ENCODE data around the gene SYNDIG1.

SYNDIG1 gene

DNA sequence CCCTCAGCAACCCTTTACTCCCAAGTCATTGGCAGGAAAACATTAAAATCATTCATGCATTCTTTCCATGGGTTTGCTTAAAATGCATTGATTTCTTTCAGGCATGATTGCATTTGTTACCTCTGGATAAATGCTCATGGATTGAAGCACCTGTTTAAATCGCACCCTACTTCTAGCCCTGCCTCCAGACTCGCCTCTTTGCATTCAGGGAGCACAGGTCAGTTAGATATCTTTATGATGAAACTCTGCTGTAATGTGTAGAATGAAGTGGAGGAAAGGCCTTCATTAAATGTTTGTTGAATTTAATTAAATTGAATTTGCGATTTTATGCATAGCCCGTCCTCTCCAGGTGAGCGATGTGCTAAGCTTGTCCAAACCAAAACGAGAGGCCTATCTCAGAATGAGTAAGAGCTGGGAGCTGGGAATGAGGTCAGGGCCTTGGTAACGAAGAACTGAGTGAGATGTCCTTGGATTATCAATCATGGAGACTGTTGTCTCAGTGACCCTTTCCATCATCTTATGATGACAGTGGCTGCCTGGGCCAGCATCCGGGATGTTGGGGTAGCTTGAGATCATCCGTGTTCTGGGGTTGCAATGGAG lies 210.1 kb downstream of the SYNDIG1 start:
- Histone ChIP-seq H3K4me1 (ENCODE audit: insufficient read depth, poor library complexity, severe bottlenecking) (no peaks in the 10 kb centered on the region), H3K27me3 (ENCODE audit: insufficient read depth, poor library complexity, severe bottlenecking) (no peaks in the 10 kb centered on the region), H3K36me3 (ENCODE audit: low read depth) (no peaks in the 10 kb centered on the region), H3K27ac (ENCODE audit: poor library complexity, severe bottlenecking) (no peak overlapping the region), H3K9me3 (ENCODE audit: severe bottlenecking) (no peaks in the 10 kb centered on the region), H3K4me3 (ENCODE audit: severe bottlenecking) (no peak overlapping the region)
- TF ChIP-seq, protein P1, sequence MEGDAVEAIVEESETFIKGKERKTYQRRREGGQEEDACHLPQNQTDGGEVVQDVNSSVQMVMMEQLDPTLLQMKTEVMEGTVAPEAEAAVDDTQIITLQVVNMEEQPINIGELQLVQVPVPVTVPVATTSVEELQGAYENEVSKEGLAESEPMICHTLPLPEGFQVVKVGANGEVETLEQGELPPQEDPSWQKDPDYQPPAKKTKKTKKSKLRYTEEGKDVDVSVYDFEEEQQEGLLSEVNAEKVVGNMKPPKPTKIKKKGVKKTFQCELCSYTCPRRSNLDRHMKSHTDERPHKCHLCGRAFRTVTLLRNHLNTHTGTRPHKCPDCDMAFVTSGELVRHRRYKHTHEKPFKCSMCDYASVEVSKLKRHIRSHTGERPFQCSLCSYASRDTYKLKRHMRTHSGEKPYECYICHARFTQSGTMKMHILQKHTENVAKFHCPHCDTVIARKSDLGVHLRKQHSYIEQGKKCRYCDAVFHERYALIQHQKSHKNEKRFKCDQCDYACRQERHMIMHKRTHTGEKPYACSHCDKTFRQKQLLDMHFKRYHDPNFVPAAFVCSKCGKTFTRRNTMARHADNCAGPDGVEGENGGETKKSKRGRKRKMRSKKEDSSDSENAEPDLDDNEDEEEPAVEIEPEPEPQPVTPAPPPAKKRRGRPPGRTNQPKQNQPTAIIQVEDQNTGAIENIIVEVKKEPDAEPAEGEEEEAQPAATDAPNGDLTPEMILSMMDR (IDR thresholded peaks at IDR 0.05; ENCODE audit: poor library complexity, severe bottlenecking), result no peak
- DNase-seq (ENCODE audit: low spot score) (peak; percentile 2), ATAC-seq (ENCODE audit: low read depth) (no peak)

DNA sequence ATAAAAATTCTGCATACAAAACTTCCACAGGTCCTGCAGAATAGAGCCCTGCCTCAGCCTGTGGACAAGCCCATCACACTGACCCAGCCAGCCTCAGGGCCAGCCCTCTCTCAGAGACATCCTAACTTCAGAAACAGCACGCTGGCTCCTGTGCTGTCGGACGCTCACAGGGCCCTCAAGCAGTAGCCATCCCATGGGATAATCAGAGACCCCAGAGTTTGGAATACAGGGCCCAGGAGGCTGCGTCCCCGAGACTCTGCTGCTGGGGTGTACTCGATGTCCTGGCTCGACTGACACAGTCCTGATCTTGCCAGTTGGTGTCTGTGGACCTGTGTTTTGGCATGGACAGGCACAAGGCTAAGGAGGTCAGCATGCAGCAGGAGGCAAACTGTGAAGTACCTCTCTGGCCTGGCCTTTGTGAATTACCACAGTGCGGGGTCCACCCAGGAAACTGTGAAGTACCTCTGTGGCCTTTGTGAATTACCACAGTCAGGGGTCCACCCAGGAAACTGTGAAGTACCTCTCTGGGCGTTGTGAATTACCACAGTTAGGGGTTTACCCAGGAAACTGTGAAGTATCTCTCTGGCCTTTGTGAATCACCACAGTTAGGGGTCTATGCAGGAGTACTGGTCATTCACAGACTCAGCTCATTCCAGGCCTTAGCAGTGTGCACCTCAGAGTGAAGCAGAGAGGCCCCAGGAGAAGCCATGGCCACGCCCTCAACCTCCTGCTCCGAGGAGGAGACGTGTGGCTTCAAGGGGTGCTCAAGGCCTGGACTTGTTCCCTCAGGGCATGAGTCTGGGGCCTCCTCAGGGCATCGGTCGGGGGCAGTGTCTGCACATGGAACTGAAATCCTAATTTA lies 212.4 kb downstream of the SYNDIG1 start:
- H3K27ac ChIP-seq (ENCODE audit: poor library complexity, severe bottlenecking), result no peak overlapping the region
- H3K27me3 ChIP-seq (ENCODE audit: insufficient read depth, poor library complexity, severe bottlenecking), result no peaks in the 10 kb centered on the region
- no peaks in the 10 kb centered on the region for H3K9me3 ChIP-seq (ENCODE audit: severe bottlenecking)
- H3K4me3 ChIP-seq (ENCODE audit: severe bottlenecking), result no peak overlapping the region
- H3K4me1 ChIP-seq (ENCODE audit: insufficient read depth, poor library complexity, severe bottlenecking), result no peaks in the 10 kb centered on the region
- H3K36me3 ChIP-seq (ENCODE audit: low read depth), result no peaks in the 10 kb centered on the region
- TF ChIP-seq, protein P1 (IDR thresholded peaks at IDR 0.05; ENCODE audit: poor library complexity, severe bottlenecking), result no peak
- peak; percentile 32 for DNase-seq (ENCODE audit: low spot score)
- no peak for ATAC-seq (ENCODE audit: low read depth)

DNA sequence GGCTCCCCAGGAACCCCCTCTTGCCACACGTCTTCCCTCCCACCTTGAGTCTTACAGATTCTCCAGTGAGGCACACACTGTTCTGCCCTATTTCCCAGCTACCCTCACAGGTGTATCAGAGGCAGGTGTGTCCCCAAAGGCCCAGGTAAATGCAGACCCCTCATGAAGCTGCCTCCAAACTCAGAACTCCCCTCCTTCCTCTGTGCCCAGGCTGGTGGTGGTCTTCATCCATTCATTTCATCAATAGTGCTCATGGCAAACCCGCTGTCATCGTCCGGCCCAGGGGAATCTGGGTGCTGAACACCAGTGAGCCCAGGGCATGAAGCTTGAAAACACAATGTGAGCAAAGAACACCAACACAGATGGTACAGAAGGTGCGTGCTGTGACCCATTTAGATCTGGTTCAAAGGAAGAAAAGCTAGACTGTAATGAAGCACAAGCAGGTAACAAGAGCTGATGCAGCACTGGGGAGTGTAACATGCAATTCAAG lies 213.1 kb downstream of the SYNDIG1 start:
- Histone ChIP-seq H3K4me3 (ENCODE audit: severe bottlenecking) (no peak overlapping the region), H3K27ac (ENCODE audit: poor library complexity, severe bottlenecking) (no peak overlapping the region), H3K36me3 (ENCODE audit: low read depth) (no peaks in the 10 kb centered on the region), H3K9me3 (ENCODE audit: severe bottlenecking) (no peaks in the 10 kb centered on the region), H3K4me1 (ENCODE audit: insufficient read depth, poor library complexity, severe bottlenecking) (no peaks in the 10 kb centered on the region), H3K27me3 (ENCODE audit: insufficient read depth, poor library complexity, severe bottlenecking) (no peaks in the 10 kb centered on the region)
- TF ChIP-seq, protein P1 (IDR thresholded peaks at IDR 0.05; ENCODE audit: poor library complexity, severe bottlenecking), result no peak
- peak; percentile 29 for DNase-seq (ENCODE audit: low spot score)
- ATAC-seq (ENCODE audit: low read depth), result no peak

DNA sequence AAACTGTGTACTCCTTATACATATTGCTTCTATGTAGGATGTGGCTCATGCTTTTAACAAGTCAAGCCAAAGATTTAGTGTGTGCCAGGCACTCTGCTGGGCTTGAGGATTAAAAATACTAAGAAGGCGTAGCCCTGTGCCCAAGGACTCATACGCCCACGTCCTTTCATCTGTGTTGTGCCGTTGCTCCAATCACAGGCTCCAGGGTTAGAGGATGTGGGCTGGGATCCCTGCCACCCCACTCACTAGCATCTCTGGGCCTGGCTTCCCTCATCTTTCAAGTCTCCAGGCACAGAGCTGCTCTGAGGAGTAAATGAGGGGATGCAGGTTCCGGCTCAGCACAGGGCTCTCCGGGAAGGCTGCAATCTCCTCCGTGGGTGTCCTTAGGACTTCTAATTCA lies 214.2 kb downstream of the SYNDIG1 start:
- no peaks in the 10 kb centered on the region for H3K9me3 ChIP-seq (ENCODE audit: severe bottlenecking)
- H3K27me3 ChIP-seq (ENCODE audit: insufficient read depth, poor library complexity, severe bottlenecking), result peaks cover 2% of the 10 kb centered on the region
- ATAC-seq (ENCODE audit: low read depth) (no peak), DNase-seq (ENCODE audit: low spot score) (peak; percentile 2)
- TF ChIP-seq, protein P1 (IDR thresholded peaks at IDR 0.05; ENCODE audit: poor library complexity, severe bottlenecking), result no peak
- H3K36me3 ChIP-seq (ENCODE audit: low read depth), result no peaks in the 10 kb centered on the region
- H3K4me3 ChIP-seq (ENCODE audit: severe bottlenecking), result no peak overlapping the region
- no peaks in the 10 kb centered on the region for H3K4me1 ChIP-seq (ENCODE audit: insufficient read depth, poor library complexity, severe bottlenecking)
- no peak overlapping the region for H3K27ac ChIP-seq (ENCODE audit: poor library complexity, severe bottlenecking)

Measured in RWPE2 (cell line).